Activated naive CD4-positive, alpha-beta T cell treated with Interleukin-2 at 50 U/mL for 16 hours (primary cell): ENCODE data around the gene ABAT.
"Not testable (repeated sequence)": the region's sequence is repeated elsewhere in the genome, so short reads cannot be mapped to it uniquely, and the experiment has no call there.

ENCODE experiments used
- DNase-seq: peaks from one replicate; pipeline ENCODE4 v3.0.0-alpha.2; 2020

The ABAT gene

DNA sequence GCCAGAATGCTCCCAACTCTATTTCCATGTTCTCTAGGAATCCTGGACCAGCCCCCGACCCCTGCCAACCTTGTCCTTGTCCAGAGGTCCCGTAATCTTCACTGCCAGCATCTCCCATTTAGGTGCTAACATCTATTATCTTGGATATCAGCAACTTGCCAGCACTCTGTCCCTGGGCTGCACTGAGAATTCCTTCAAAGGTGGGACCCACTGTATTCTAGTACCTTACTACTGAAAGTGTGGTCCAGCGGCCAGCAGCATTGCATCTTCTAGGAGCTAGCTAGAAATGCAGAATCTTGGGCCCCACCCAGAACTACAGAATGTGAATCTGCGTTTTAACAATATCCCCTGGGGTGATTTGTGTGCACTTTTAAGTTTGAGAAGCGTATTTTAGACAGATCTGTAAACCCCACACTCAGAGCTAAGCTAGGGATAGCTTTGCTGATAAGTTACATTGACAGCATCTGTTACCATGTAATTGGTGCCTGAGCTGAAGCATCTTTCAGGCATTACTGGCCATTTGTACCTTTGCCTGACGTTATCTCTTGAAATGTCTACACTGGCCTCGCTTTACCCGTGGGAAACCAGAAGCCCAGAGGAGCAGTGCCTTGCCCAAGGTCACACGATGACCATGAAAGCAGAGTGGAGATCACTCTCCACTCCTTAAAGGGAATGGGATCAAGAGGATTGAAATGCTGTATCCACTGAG, 8.3 kb downstream of the ABAT start:
- no peak for DNase-seq

DNA sequence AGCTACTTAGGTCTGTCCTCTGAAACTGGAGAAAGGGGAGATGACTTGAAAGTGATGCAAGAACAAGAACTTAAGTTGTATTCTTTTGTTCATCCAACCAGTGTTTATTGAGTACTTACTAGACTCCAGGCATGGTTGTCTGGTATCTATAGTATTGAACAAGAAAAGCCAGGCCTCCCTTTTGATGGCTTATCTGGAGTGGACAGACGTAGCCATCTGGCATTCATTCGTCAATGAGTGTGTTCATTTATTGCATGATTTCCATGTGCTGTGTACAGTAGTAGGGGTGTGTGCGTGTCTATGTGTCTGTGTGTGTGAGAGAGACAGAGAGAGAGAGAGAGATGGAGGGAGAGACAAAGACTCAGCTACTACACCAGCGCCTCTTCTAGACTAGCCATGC, 9.2 kb downstream of the ABAT start:
- no peak for DNase-seq

DNA sequence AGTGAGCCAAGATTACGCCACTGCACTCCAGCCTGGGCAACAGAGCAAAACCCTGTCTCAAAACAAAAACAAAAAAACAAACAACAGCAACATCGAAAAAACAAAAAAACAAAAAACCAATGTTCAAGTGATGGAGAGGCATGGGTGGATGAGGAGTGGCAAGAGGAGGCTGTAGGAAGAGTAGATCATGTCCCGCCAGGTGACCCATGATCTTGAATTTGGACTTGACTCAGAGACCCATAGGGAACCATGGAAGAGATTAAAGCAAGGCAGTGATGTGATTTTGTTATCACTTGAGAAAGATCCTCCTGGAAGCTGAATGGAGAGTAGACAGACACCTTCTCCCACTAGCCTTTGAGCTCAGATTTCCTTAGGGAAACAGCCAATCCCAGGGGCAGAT, 11.2 kb downstream of the ABAT start:
- DNase-seq: no peak

DNA sequence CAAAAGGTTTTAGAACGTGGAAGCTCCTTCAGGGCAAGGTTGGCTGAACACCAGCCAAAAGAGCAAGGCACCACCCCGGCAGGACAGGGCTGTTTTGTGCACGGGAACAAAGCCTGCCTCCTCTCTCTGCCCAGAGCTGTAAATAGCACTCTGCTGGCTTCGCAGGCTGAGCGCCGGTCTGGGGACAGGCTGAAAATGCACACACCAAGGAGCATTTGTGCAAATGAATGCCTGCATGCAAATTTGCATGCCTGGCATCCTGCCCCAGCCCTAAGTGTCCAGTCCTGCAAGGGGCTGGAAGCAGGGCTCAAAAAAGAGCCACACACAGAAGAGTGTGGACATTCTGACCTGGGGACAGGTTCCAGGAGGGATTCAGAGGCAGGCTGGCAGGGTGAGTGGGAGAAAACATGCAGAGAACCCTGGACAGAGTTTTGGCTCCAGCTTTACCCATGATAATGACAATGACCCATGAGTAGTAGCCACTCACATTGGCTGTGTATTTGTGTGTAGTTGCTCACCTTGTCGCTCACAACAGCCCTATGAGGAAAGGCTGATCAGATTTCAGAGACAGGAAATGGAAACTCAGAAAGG, 11.7 kb downstream of the ABAT start:
- DNase-seq: no peak

DNA sequence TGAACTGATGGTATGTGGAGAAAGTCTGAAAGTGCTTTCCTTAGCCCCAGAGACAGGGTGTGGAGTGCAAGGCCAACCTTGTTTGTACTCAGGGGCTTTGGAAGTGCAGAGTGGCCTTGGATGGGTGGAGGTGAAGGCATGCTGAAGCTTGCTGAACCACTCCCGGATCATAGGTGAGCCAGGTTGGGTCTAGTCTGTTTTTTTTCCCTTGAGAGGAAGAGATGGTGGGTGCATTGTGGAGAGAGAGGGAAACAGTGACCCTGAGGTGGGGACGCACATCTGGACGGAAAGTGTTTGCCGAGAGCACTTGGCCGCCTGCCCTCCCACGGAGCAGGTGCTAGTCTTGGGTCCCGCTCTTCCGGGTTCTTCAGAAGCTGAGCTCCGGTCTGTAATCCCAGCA, 12.5 kb downstream of the ABAT start:
- no peak for DNase-seq

DNA sequence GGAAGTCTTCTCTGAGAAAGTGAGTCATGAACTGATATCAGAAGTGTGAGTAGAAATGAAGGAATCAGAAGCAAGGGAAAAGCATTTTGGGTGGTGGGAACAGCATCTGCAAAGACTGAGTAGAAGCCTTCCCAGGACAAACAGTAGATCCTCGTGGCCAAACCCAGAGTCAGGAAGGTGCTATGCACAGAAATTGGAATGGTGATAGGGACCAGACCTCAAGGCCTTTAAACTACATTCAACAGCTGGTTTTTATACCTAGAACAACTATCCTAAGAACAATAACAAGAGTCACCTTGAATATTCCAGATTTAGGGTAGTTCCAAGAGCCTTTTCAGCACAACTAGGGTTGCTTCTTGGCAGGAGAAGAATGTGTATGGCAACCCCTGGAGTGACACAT, 15.3 kb downstream of the ABAT start:
- no peak for DNase-seq

DNA sequence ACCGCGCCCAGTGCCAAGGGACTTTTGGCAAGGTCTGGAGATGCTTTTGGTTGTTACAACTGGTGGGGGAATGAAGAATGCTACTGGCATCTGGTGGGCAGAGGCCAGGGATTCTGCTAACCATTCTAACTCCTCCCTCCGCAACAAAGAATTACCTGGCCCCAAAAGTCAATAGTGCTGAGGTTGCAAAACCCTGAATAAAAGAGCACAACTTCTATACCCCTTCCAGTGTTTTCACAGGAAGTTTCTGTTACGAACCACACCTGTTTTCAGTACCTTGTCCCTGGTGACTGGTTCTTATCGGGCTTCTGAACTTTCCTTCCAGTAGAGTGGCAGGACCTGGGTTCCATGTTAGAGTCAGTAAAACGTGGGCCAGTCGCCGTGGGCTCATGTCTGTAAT, 17.3 kb downstream of the ABAT start:
- no peak for DNase-seq

DNA sequence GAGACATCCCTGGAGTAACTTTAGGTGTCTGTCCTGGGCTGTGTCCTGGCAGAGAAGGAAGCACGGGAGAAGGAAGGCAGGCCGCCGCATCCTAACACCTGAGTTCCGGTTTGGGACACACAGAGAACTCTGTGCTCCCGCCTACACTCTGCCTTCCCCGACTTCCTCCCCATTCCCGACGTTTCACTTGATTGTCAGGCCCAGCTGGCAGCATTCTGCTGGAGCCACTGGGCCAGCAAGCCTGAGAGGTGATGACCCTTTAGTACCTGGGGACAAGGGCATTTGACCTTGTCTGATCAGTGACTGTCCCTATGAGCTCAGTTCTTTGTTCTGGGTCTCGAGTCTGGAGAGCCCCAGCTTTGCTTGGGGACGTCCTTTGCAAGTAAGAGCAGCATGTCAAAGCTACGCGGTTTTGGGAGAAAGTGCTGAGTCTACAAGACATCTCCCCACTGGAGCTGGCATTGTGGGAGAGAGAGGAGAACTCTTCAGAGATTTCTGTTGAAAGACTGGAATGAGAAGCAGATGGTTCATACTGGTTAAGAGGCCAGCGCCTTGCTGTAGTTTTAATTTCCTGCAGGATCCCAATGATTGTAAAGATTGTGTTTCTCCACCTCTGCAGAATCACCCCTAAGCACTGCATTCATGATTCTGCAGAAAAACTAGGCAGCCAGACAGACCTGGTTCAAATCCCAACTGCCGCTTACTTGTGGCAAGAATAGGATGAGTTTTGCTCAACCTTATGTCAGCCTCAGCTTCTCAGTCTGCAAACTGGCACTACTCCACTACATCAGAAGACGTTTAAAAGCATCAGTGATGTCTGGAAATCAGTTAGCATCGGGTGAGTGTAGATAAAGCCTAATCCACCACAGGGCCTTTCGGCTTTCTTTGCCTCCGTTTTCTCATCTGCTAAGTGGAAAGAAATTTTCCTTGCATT, 20.6 kb downstream of the ABAT start:
- DNase-seq: no peak

DNA sequence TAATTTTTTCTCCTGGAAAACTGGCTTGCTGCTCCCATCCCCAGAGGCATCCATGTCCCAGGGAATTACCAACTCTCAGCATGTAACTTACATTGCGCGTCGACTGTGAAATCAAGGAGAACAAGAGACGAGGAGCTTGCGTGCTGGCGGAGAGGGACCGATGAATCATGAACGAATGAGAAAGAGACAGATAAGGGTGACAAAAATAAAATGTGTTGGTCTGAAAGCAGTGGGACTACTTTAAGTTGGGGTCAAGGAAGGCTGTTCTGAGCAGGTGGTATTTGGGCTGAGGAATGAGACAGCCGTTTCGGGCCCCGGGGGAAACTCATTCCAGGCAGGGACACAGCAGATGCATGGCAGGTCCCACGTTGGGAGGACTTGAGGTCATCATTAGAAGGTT, 22.5 kb downstream of the ABAT start:
- DNase-seq: no peak

DNA sequence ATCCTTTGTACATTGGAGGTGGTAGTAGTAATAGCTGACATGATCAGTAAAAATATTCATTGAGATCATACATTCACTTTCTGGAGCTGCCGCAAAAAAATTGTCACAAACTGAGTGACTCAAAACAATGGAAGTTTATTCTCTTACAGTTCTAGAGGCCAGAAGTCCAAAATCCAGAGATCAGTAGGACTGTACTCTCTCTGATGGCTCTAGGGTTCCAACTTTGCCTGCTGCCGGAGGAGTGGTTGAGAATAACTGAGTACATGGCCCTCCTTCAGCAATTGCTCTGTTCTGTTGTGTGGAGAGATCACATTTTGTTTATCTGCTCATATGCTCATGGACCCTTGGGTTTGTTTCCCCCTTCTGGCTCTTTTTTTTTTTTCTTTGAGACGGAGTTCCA, 23.5 kb downstream of the ABAT start:
- no peak for DNase-seq

DNA sequence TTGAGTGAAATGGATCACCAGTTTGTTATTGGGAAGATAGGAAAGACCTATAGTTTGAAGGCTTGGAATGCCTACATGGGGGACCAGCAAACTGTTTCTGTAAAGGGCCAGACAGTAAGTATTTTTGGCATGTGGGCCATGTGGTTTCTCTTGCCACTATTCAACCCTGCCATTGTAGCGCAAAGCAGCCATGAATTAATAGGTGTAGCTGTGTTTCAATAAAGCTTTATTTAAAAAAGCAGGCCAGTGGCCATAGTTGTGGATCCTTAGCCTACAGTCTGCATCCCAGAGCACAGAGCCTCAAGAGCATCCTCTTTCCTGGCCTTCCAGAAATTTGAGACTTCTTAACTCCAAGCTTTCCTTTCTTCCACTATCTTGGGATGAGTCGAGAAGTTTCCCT, 29.3 kb downstream of the ABAT start:
- DNase-seq: no peak

DNA sequence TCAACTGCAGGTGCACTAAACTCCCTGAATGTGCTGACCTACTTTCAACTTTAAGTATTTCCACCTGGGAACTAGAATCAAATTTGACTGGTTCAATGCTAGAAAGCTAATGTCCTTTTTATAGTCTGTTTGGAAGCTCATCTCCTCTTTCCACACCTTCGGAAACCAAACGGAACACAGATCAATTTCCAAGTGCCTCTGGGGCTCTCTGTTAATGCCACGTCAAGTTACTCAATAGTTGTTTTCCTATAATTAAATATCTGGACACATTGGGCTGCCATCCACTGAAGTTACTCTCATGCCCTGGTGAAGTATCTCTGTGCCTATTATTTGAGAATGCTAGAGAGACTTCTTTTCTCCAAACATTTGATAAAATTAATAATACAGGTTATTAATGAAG, 29.7 kb downstream of the ABAT start:
- DNase-seq: no peak

DNA sequence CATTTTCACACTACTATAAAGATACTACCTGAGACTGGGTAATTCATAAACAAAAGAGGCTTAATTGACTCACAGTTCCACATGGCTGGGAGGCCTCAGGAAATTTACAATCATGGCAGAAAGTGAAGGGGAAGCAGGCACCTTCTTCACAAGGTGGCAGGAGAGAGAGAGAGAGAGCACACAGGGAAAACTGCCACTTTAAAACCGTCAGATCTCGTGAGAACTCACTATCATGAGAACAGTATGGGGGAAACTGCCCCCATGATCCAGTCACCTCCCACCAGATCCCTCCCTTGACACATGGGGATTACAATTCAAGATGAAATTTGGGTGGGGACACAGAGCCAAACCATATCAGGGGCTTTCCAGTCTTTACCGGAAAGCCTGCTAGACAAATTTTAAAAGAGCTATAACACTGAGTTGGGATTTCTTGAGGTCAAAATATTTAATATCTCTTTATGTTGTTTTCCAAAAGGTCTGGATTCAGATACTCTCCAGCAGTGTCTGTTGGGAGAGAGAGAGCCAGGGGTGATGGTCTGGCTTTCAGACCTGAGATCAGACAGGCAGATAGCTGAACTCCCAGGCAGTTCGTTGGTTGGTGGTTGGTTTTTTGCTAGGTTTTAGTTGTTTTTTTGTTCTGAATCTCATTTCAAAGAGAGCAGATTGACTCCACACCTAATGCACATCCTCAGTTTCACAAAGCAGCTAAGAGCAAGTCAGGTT, 30.8 kb downstream of the ABAT start:
- DNase-seq: not testable (repeated sequence)

DNA sequence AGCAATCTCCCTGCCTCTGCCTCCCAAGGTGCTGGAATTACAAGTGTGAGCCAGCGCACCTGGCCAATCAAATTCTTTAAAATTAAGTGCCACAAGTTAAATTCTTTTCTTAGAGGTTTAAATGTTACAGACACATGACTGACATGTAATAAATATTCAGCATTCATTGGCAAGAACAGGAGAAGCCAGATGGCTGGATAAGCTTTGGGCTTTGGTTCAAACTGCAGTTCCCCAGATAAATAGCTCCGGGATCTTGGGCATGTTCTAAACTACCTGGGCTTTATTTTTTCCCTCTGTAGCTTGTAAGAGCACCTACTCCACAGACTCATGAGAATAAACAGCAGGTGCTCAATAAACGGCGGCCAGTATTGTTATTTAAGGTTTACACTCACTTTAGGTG, 34.1 kb downstream of the ABAT start:
- DNase-seq: no peak

DNA sequence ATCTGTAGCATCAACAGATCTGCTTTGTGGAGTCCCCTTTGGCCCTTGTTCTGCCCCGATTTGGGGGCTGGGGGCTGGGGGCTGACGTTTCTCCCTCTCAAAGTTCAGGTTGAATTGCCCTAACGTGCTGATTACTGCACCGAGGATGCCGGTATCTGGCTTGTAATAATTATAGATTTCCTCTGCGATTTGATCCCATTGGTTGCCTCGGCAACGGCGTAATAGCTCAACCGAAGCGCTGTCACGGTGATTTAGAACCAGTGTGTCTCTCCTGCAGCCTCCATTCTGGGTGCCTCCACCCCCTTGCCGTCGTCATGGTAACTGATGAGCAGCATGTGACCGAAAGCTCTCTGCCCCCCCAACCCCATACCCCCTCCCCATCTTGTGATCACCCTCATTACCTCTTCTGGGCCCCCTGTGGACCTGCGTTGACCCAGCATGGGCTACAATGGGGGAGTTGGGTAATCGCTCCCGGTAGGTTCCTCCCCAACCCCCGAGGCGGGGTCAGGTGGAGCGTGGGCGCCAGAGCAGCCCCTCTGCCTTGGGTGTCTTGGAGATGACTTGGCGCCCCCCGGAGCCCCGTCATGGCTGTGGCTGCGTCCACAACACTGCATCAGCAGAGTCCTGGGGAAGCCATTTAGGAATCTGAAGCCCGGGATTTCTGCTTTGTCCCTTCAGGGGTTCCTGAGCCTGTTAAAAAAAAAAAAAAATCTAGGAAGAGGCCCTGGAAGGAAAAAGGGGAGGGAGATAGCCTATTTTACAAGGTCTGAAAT, 38.4 kb downstream of the ABAT start:
- DNase-seq: no peak

DNA sequence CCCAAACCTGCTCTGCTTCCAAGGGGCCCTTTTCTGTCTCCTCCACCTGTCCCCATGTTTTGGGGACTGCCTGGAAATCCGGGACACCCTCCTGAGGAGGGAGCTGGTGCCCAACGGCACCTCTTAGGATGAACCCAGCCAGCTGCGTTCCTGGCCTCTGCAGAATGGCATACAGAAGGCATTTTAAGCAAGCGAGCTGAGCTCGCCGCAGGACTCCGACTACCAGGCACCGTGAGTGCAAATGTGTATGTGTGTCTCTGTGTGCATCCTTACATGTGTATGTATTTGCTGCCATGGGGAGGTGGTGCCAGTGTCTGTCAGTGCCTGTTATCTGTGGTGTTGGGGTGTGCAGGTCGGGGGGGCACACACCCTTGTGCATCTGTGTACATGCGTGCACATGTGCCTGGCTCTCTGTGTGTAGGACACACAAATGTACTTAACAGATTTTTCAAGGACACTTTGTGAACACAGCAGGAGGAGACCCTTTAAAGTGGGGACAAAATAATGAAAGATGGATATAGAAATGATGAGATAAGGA, 39.3 kb downstream of the ABAT start:
- DNase-seq: no peak

DNA sequence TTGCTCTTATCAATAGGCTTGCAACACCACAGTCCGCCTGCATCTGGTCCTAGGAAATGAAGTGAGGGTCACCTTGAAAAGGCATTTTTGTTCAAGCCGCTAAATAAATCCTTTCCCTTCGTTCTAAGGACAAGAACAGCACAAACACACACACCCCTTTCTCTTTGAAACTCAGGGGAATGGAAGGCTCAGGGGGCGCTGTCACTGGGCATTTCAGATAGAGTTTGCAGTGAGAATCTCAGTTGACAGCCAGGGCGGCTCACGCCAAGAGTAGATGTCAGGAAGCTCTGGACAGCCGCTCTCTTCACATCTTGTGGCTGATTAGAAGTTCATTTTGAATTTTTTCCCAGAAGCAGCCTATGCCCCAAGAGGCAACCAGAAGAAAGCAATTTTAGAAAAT, 39.8 kb downstream of the ABAT start:
- DNase-seq: no peak

DNA sequence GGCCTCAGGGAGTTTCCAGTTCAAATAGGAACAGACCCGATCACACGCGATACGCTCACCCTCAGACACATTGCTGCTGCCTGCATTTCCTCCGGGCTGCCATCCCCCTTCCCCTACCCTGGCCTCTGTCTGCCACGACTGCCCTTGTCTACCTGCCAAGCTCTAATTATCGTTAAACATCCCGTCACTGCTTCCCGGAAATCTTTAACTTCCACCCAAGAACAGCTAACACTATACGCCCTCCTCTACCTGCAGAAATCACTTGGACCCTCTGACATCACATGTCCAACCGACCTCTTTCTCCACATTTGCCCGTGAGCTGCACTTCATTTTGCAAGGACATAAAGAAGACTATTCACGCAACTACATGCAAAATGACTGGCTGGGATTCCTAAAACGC, 40.4 kb downstream of the ABAT start:
- DNase-seq: no peak

DNA sequence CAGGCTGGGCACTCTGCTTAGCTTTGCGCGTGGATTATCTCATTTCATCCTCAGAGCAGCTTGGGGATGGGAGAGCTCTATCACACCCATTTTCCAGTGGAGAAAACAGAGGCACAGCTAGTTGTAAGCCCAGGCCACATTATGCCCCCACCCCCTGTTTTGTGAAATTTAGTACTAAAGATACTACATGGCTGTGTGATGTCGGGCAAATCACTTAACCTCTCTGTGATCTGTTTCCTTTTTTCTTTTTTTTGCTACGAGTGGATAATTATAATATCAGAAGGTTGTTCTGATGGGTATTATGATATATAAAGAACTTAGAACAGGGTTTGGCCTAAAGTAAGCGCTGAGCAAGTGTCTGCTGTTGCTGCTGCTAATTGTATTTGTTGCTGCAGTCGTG, 41.6 kb downstream of the ABAT start:
- no peak for DNase-seq

DNA sequence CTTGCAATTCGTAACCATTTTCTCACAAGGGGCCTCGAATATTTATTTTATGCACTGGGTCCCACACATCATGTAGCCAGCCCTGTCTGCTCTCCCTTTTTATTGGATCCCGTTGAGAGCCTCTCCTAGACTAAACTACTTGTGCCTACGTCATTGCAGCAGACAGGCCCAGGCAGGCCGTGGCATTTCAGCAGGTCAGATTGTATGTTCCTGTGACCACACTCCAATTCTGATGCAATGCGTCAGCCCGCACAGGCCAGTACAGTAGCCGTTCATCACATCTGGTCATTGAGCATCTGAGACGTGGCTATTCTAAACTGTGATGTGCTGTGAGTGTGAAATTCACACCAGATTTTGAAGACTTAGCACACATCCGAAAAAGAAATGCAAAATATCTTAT, 42.2 kb downstream of the ABAT start:
- no peak for DNase-seq

DNA sequence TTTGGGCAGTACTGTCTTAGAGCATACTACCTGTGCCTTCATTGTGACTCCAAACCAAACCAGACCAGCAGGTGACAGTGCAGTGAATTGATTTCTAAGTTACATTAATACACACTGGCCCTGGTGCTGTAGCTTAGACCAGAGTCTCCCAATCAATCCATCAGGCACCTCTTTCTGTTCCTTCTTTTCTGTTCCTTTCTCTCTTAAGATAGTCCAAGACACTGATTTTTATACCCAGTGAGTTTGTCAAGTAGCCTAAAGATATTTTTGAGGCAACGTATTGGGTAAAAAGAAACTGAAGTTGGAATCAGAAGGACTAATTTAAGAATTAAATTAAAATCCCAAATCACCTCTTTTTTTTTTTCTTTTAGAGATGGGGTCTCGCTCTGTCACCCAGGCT, 43.1 kb downstream of the ABAT start:
- DNase-seq: no peak

DNA sequence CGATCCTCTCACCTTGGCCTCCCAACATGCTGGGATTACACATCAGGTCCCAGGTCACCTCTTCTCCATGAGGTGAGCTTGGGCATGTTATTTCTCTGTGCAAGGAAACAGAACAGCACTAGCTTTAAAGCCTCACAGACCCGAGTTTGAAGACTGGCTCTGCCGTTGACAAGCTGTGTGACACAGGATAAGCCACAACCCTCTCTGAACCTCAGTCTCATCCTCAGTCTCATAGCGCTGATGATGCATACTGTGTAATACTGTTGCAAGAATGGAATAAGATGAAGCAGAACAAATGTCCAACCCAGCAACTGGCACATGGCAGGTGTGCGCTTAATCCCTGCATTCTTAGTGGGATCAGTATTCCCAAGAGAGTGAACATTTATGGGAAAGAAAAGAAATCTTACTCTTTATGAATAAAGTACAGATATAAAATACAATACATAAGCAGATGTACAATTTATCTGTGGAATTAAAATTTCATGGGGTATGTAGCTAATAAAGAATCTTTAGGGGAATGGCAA, 43.5 kb downstream of the ABAT start:
- no peak for DNase-seq
